HepG2 (cell line): ENCODE results near the gene FDXACB1. TPM values are rescaled to one million over a fixed set of nuclear protein-coding genes. Genes with fewer than 3 reads are reported as not detected.

Experiments
- ATAC-seq: fragments of 200-7000 bp; cut with Tn5 transposase; 3 replicates; pipeline ENCODE4 v1.9.1; 2020; ENCODE audit warnings: mild to moderate bottlenecking, moderate library complexity
- BruUV-seq: library from RNA; stranded (reverse); fragments of 400-500 nt; replicated peaks from 2 replicates; lab custom pipeline; 2021; lab: Mats Ljungman, UMichigan
- CTCF ChIA-PET: fragments of 300-600 bp; formaldehyde crosslinking; extraction: SDS; loops from one replicate; lab custom pipeline; 2021; ENCODE audit warnings: low total read pairs, inconsistent platforms, low intra/inter-chr PET ratio; lab: Yijun Ruan, JAX
- POLR2A ChIA-PET: fragments of 350-600 bp; sonication (Branson Sonifier 250); formaldehyde crosslinking; loops from one replicate; lab custom pipeline; 2020; ENCODE audit warnings: antibody characterized with exemption, inconsistent platforms; lab: Yijun Ruan, JAX
- DNase-seq: peaks from one replicate; pipeline ENCODE4 v3.0.0-alpha.2; 2015; ENCODE audit warnings: low spot score
- FAIRE-seq: peaks from 3 replicates; lab custom pipeline; 2011; peaks lifted over from hg19 to GRCh38; lab: Jason Lieb, UNC
- H2AFZ ChIP-seq: one replicate; pipeline ENCODE4 v1.6.1; 2011; ENCODE audit warnings: low read length, inconsistent platforms
- H3K27ac ChIP-seq: fragments of 300-600 bp; 3 replicates; pipeline ENCODE4 v1.8.0; 2011; ENCODE audit warnings: mixed run types, mild to moderate bottlenecking, mixed read lengths, low read length, inconsistent platforms; ENCODE audit not compliant: insufficient read depth; ENCODE audit errors: extremely low read length
- H3K27me3 ChIP-seq, 2 experiments: fragments of 200-600 bp in 1 of 2; 2 replicates in 1 of 2; 3 replicates in 1 of 2; pipeline versions ENCODE4 v1.6.0 to v1.8.0; 2011; ENCODE audit warnings: low read length in 2 of 2, mild to moderate bottlenecking in 2 of 2, moderate library complexity in 2 of 2, inconsistent platforms in 1 of 2; ENCODE audit not compliant: insufficient read depth in 2 of 2, control insufficient read depth in 1 of 2
- H3K36me3 ChIP-seq, 2 experiments: fragments of 200-600 bp in 1 of 2; replicated peaks in 1 of 2; 2 replicates in 1 of 2; 3 replicates in 1 of 2; pipeline versions ENCODE4 v1.5.1 to v1.8.0; 2011; ENCODE audit warnings: low read length in 2 of 2, inconsistent platforms in 1 of 2; ENCODE audit not compliant: insufficient read depth in 2 of 2, control insufficient read depth in 1 of 2
- H3K4me1 ChIP-seq: 2 replicates; pipeline ENCODE4 v1.5.1; 2012; ENCODE audit warnings: low read length, inconsistent platforms; ENCODE audit not compliant: insufficient read depth
- H3K4me2 ChIP-seq: 2 replicates; pipeline ENCODE4 v1.6.0; 2011; ENCODE audit warnings: low read depth, low read length, inconsistent platforms
- H3K4me3 ChIP-seq, 3 experiments: fragments of 200-600 bp in 1 of 3; sonication (generic), shearing (Covaris generic) in 1 of 3; replicated peaks in 1 of 3; 2 replicates each; pipeline ENCODE4 v1.5.1; 2011 to 2016; ENCODE audit warnings: low read length in 3 of 3, inconsistent platforms in 2 of 3, low read depth in 2 of 3, mild to moderate bottlenecking in 2 of 3, control low read depth in 1 of 3, mixed read lengths in 1 of 3; ENCODE audit not compliant: insufficient read depth in 1 of 3
- H3K79me2 ChIP-seq: one replicate; pipeline ENCODE4 v1.6.1; 2011; ENCODE audit warnings: low read length, inconsistent platforms; ENCODE audit not compliant: insufficient read depth
- H3K9ac ChIP-seq: 2 replicates; pipeline ENCODE4 v1.6.0; 2011; ENCODE audit warnings: mild to moderate bottlenecking, low read depth, low read length, inconsistent platforms; ENCODE audit not compliant: insufficient read depth
- H3K9me3 ChIP-seq: 2 replicates; pipeline ENCODE4 v1.5.1; 2012; ENCODE audit warnings: mild to moderate bottlenecking, low read length
- H4K20me1 ChIP-seq: 2 replicates; pipeline ENCODE4 v1.6.0; 2011; ENCODE audit warnings: inconsistent platforms, mild to moderate bottlenecking, low read length, moderate library complexity; ENCODE audit not compliant: insufficient read depth
- ATF4 ChIP-seq, 2 experiments: fragments of 450-650 bp in 1 of 2; sonication (generic) in 1 of 2; formaldehyde crosslinking; IDR thresholded peaks; 2 replicates each; pipeline versions ENCODE4 v1.5.0 to v1.8.0; 2020 to 2022; ENCODE audit warnings: mild to moderate bottlenecking in 1 of 2, missing genetic modification reagents in 1 of 2
- ATM ChIP-seq: fragments of 450-650 bp; IDR thresholded peaks from 2 replicates; pipeline ENCODE4 v1.7.1; 2017; ENCODE audit warnings: mild to moderate bottlenecking, borderline replicate concordance
- CERS6 ChIP-seq: sonication (generic); formaldehyde crosslinking; IDR thresholded peaks from 2 replicates; pipeline ENCODE4 v1.5.0; 2020; ENCODE audit warnings: missing genetic modification reagents
- IKZF4 ChIP-seq: sonication (generic); formaldehyde crosslinking; IDR thresholded peaks from 2 replicates; pipeline ENCODE4 v1.5.1; 2020; ENCODE audit warnings: borderline replicate concordance, mild to moderate bottlenecking, low read depth, missing genetic modification reagents; ENCODE audit errors: not compliant biosample characterization
- KDM5A ChIP-seq: fragments of 200-600 bp; sonication (generic); IDR thresholded peaks from 2 replicates; pipeline ENCODE4 v1.7.0; 2018; ENCODE audit warnings: antibody characterized with exemption, mild to moderate bottlenecking, low read length, borderline replicate concordance
- MAZ ChIP-seq, 2 experiments: sonication (generic) in 1 of 2; formaldehyde crosslinking in 1 of 2; IDR thresholded peaks; 2 replicates each; pipeline versions ENCODE4 v1.5.0 to v1.6.1; 2012 to 2020; ENCODE audit warnings: low read depth in 2 of 2, mild to moderate bottlenecking in 2 of 2, borderline replicate concordance in 1 of 2, improper control_type of control experiment in 1 of 2, low read length in 1 of 2, missing genetic modification reagents in 1 of 2, moderate library complexity in 1 of 2
- NFE2L1 ChIP-seq: sonication (generic); formaldehyde crosslinking; IDR thresholded peaks from 2 replicates; pipeline ENCODE4 v1.4.0; 2020; ENCODE audit warnings: missing genetic modification reagents, mild to moderate bottlenecking, borderline replicate concordance
- NPAS2 ChIP-seq: sonication (generic); formaldehyde crosslinking; IDR thresholded peaks from 2 replicates; pipeline ENCODE4 v1.8.0; 2022; ENCODE audit warnings: mild to moderate bottlenecking, missing genetic modification reagents, borderline replicate concordance
- PHF21A ChIP-seq: sonication (generic); formaldehyde crosslinking; IDR thresholded peaks from 2 replicates; pipeline ENCODE4 v1.5.0; 2020; ENCODE audit warnings: mild to moderate bottlenecking, missing genetic modification reagents
- POLR2A ChIP-seq, 2 experiments: IDR thresholded peaks; 2 replicates each; pipeline ENCODE4 v1.6.1; 2011; ENCODE audit warnings: low read depth in 2 of 2, low read length in 2 of 2, mild to moderate bottlenecking in 1 of 2, moderate library complexity in 1 of 2; ENCODE audit not compliant: insufficient read depth in 1 of 2
- POLR2G ChIP-seq: fragments of 200-400 bp; formaldehyde crosslinking; IDR thresholded peaks from 2 replicates; pipeline ENCODE4 v1.6.1; 2018; ENCODE audit warnings: mild to moderate bottlenecking, low read depth, low read length, moderate library complexity
- RNF219 ChIP-seq: sonication (generic); formaldehyde crosslinking; IDR thresholded peaks from 2 replicates; pipeline ENCODE4 v1.5.0; 2020; ENCODE audit warnings: mild to moderate bottlenecking, missing genetic modification reagents
- SMC3 ChIP-seq: IDR thresholded peaks from 2 replicates; pipeline ENCODE4 v1.6.1; 2011; ENCODE audit warnings: low read length, improper control_type of control experiment
- ZNF614 ChIP-seq: IDR thresholded peaks from 2 replicates; pipeline ENCODE4 v1.6.1; 2018; ENCODE audit warnings: missing biosample characterization, missing genetic modification reagents, inconsistent platforms, borderline replicate concordance
- ZNF672 ChIP-seq: sonication (generic); formaldehyde crosslinking; IDR thresholded peaks from 2 replicates; pipeline ENCODE4 v1.8.1; 2022; ENCODE audit warnings: missing genetic modification reagents
- ZNF691 ChIP-seq: sonication (generic); formaldehyde crosslinking; IDR thresholded peaks from 2 replicates; pipeline ENCODE4 v1.4.0; 2020; ENCODE audit warnings: missing genetic modification reagents, low read depth, mild to moderate bottlenecking, borderline replicate concordance
- WGBS: methylation state at CpG from one replicate; pipeline ENCODE4 v1.1.6; 2017; ENCODE audit warnings: low lambda C conversion rate; 5-methylcytosine and 5-hydroxymethylcytosine counted together
- in situ Hi-C: cut with HindIII; loops from 2 replicates; pipeline ENCODE4 v1.10.0; 2017; ENCODE audit warnings: low pct_unique_long_range_greater_than_20kb; ENCODE audit not compliant: extremely low pct_ligation_motif_present
- intact Hi-C: fragments of 100-400 bp; cut with micrococcal nuclease; formaldehyde crosslinking; loops from one replicate; pipeline ENCODE4 v1.10.0; 2022; ENCODE audit not compliant: unreplicated experiment
- polyA plus RNA-seq, 8 experiments: library from polyadenylated mRNA; depleted of rRNA in 3 of 8; stranded (reverse) in 7 of 8; unstranded in 1 of 8; fragments of >200 nt; fragmentation: Illumina TruSeq in 4 of 8; extraction: Trizol in 4 of 8; gene quantifications; 2 replicates each; pipeline versions ENCODE4 v1.2.1 to v1.2.3, GENCODE V29; 2011 to 2016; ENCODE audit warnings: low read depth in 4 of 8, missing spikeins in 1 of 8, mixed read lengths in 1 of 8; ENCODE audit not compliant: insufficient read depth in 1 of 8
- total RNA-seq, 5 experiments: library from RNA; depleted of rRNA; stranded (reverse); fragments of >200 nt; fragmentation: Illumina TruSeq; extraction: Trizol; gene quantifications; 2 replicates each; pipeline ENCODE4 v1.2.3, GENCODE V29; 2016; ENCODE audit warnings: low read depth in 1 of 5

Gene FDXACB1
- total and polyA plus RNA-seq, 2 of the 13 experiments (the other 11 are each of a cell fraction or from before 2014, with no cell fraction given), result 1.1 to 3.4 TPM

- H4K20me1 ChIP-seq, result no peaks in the 10 kb centered on the region
- POLR2A ChIA-PET, result no interaction called here
- H3K79me2 ChIP-seq, result no peaks in the 10 kb centered on the region
- no peak overlapping the region for H3K4me2 ChIP-seq
- in situ Hi-C loops, result no loop called here
- intact Hi-C loops, result no loop called here
- no peak for FAIRE-seq
- no peak for ATAC-seq
- no peaks in the 10 kb centered on the region for H3K36me3 ChIP-seq
- WGBS, result 6% methylated on average over 2 of the region's 2 CpGs
- H3K4me3 ChIP-seq, result no peak overlapping the region
- no TSS peak for BruUV-seq
- H2AFZ ChIP-seq, result no peak overlapping the region
- H3K27me3 ChIP-seq, result no peaks in the 10 kb centered on the region
- DNase-seq, result no peak
- H3K9ac ChIP-seq, result no peak overlapping the region
- H3K27ac ChIP-seq, result no peak overlapping the region
- CTCF ChIA-PET, result no interaction called here
- H3K9me3 ChIP-seq, result no peaks in the 10 kb centered on the region
- H3K4me1 ChIP-seq, result no peaks in the 10 kb centered on the region
- TF ChIP-seq CERS6 (CRISPR knock-in tag), result no peak
- no peak for TF ChIP-seq ZNF691 (CRISPR knock-in tag)
- no peak for TF ChIP-seq POLR2A (IDR thresholded peaks at IDR 0.05; ENCODE audit: insufficient read depth in 1 of 2, low read depth in 2 of 2, low read length in 2 of 2)
- no peak for TF ChIP-seq KDM5A
- no peak for TF ChIP-seq NFE2L1 (CRISPR knock-in tag)
- TF ChIP-seq ATM, result no peak
- no peak for TF ChIP-seq ZNF672 (CRISPR knock-in tag)
- TF ChIP-seq NPAS2 (CRISPR knock-in tag), result no peak
- no peak for TF ChIP-seq ATF4 (CRISPR knock-in tag; IDR thresholded peaks at IDR 0.05)
- no peak for TF ChIP-seq MAZ (IDR thresholded peaks at IDR 0.05; ENCODE audit: borderline replicate concordance, low read depth, low read length)
- TF ChIP-seq MAZ (CRISPR knock-in tag; IDR thresholded peaks at IDR 0.05; ENCODE audit: low read depth), result no peak
- TF ChIP-seq IKZF4, result no peak
- TF ChIP-seq POLR2G, result no peak
- TF ChIP-seq RNF219 (CRISPR knock-in tag), result no peak
- no peak for TF ChIP-seq PHF21A (CRISPR knock-in tag)
- TF ChIP-seq ZNF614 (CRISPR knock-in tag), result no peak
- no peak for TF ChIP-seq SMC3
These were observed 26.4 kb upstream of the FDXACB1 start for GRCh38 chr11:111905411-111905810.
